NB4 (cell line): Measurements from ENCODE around the gene SEC11A.

Experiments
- DNase-seq: peaks from one replicate; pipeline ENCODE4 v3.0.0; 2010; ENCODE audit warnings: low read depth
- H3K4me3 ChIP-seq: one replicate; pipeline ENCODE4 v1.5.1; 2011; ENCODE audit warnings: mild to moderate bottlenecking, low read depth, low read length, moderate library complexity
- MYC ChIP-seq: IDR thresholded peaks from 2 replicates; pipeline ENCODE4 v1.6.1; 2011; ENCODE audit warnings: low read depth, low read length
- POLR2A ChIP-seq: IDR thresholded peaks from 2 replicates; pipeline ENCODE4 v1.6.1; 2011; ENCODE audit warnings: mild to moderate bottlenecking; ENCODE audit not compliant: insufficient read length; ENCODE audit errors: extremely low read depth
- TF ChIP-seq, protein P1 (sequence below): IDR thresholded peaks from one replicate; pipeline ENCODE4 v1.5.1; 2012; ENCODE audit warnings: low read depth, low read length
- TF ChIP-seq, protein P2 (sequence below): IDR thresholded peaks from 2 replicates; pipeline ENCODE4 v1.6.1; 2011; ENCODE audit warnings: low read depth, low read length

SEC11A gene

DNA sequence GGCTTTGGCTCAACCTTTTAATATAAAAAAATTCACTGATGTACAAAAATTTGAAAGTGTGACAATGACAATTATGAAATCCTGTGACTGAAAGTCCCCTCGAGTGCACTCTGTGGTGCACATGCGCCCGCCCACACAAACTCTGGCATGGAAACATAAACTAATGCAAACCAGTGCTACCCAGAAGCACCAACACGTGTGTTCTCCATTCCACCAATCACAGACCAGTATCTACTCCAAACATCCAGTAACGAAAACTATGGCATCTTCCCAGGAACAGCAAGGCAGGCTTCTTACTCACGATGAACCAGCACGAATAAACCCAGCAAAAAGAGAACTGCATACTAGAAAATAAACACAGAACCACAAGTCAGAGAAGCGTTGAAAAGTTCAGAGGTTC is 46.2 kb downstream of the SEC11A start:
- no peak for DNase-seq
- TF ChIP-seq, protein P1, sequence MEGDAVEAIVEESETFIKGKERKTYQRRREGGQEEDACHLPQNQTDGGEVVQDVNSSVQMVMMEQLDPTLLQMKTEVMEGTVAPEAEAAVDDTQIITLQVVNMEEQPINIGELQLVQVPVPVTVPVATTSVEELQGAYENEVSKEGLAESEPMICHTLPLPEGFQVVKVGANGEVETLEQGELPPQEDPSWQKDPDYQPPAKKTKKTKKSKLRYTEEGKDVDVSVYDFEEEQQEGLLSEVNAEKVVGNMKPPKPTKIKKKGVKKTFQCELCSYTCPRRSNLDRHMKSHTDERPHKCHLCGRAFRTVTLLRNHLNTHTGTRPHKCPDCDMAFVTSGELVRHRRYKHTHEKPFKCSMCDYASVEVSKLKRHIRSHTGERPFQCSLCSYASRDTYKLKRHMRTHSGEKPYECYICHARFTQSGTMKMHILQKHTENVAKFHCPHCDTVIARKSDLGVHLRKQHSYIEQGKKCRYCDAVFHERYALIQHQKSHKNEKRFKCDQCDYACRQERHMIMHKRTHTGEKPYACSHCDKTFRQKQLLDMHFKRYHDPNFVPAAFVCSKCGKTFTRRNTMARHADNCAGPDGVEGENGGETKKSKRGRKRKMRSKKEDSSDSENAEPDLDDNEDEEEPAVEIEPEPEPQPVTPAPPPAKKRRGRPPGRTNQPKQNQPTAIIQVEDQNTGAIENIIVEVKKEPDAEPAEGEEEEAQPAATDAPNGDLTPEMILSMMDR, result no peak
- TF ChIP-seq, protein P2, sequence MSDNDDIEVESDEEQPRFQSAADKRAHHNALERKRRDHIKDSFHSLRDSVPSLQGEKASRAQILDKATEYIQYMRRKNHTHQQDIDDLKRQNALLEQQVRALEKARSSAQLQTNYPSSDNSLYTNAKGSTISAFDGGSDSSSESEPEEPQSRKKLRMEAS, result no peak
- TF ChIP-seq MYC (no peak), POLR2A (no peak)

DNA sequence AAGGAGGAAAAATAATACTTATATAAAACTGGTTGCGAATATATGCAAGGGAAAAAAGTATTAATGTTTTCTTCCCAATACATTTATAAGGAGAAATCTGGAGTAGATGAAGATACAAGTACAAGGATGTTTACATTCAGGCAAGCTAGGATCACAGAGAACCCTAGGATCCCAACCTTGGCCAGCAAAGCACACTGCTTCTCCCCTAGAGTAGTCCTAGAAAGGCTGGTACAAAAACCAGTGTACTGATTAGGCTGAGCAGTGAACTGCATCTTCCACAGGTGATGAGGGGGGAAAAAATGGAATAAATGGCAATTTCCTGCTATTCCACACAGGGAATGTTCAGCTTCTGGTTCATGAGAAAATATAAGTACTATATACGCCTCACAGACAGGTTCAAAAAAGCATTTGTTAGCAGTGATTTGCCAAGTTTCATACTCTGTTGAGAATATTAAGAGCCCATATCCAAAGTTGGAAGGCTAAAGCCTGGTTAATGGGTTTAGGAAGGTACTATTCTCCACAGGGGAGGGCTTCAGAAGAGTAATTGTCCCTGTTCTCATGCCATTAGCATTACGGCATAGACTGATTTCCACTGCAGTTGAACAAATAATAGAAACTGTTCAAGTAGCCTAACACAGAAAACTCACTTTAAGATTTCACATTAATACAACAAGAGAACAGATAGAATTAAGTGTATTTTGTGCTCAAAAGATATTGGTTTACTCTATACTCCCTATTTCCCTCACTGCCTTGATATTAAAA is 47.5 kb downstream of the SEC11A start:
- H3K4me3 ChIP-seq, result no peak overlapping the region
- DNase-seq, result no peak
- TF ChIP-seq POLR2A (no peak), MYC (no peak)
- TF ChIP-seq, protein P2, result no peak
- TF ChIP-seq, protein P1, result no peak

More for the DNA sequence above, 46.2 kb downstream of the SEC11A start:
- H3K4me3 ChIP-seq, result no peak overlapping the region

DNA sequence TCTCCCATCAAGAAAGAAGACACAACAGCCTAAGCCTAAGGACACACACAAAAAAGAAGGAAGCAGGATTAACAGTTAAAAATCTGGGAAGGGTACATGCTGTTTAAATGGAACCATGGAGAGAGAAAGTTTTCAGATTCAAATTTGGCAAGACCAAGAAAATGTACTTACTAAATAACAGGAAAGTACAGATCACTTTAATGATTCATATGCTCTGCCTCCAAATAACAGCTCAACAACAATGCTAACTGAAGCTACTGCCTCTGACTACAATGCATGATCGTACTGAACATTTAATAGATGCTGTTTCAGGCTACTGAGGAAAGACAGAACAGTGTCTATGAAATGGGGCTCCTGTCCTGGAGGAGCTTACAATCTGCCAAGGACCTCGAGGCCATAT is 49.6 kb downstream of the SEC11A start:
- no peak overlapping the region for H3K4me3 ChIP-seq
- DNase-seq, result no peak
- TF ChIP-seq, protein P2, result no peak
- no peak for TF ChIP-seq MYC
- TF ChIP-seq, protein P1, result no peak
- no peak for TF ChIP-seq POLR2A

DNA sequence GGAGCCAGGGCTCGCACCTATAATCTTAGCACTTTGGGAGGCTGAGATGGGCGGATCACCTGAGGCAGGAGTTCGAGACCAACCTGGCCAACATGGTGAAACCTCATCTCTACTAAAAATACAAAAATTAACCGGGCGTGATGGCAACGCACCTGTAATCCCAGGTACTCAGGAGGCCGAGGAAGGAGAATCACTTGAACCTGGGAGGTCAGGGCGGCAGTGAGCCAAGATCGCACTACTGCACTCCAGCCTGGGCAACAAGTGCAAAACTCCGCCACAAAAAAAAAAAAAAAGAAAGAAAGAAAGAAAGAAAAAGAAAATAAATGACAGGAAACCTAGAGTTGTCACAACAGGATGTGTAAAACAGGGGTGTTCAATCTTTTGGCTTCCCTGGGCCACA is 54.9 kb downstream of the SEC11A start:
- TF ChIP-seq, protein P2, result no peak
- TF ChIP-seq MYC (no peak), POLR2A (no peak)
- TF ChIP-seq, protein P1, result no peak
- no peak for DNase-seq
- H3K4me3 ChIP-seq, result no peak overlapping the region

DNA sequence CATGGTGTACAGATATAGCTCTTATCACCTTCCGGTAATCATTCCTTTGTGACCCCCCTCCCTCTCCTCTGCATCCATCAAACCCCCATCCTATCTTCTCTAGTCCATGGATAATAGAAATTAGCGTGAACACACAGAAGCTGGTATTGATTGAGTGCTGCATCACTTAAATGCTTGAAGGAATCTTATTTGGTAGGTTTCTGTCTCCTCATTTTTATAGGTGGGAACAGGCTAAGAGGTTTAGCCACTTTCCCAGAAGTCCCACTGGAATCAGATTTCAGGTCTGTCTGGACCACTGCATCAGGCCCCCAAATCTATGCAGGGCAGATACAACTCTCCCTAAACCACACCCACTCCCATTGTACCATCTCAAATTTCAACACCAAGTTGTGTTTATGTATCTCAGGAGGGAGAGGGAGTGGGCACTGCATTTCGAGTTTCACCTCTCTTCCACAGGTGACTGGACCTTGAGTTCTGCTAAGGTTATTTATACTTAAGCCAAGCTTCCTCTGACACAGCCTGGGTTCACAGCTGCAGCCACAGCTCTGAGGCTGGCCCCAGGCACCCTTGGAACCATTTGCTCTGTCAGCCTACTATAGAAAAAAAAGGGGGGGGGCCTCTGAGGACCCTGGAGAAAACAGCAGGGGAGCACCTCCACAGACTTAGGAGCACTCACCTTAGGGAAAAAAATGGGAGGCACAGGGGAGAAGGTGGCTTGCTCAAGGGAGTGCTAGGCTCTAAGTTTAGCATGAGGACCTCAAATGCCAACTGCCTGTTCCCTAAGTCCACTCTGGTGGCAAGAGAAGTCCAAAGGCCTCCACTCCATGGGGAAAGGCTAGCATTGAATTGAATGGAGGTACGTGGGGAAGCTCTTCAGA is 55.8 kb downstream of the SEC11A start:
- no peak for DNase-seq
- no peak for TF ChIP-seq POLR2A
- TF ChIP-seq, protein P1, result no peak
- TF ChIP-seq, protein P2, result no peak
- no peak for TF ChIP-seq MYC
- no peak overlapping the region for H3K4me3 ChIP-seq
